Measurements from ENCODE around the gene EPM2AIP1. TPM values are rescaled to one million over a fixed set of nuclear protein-coding genes. Genes with fewer than 3 reads are reported as not detected.

EPM2AIP1 gene
- total and polyA plus RNA-seq, 9 of the 15 experiments (the other 6 are each of a cell fraction or from before 2014, with no cell fraction given) = 6.7 to 44.8 (median 25.2) TPM

GRCh38 chr3:36992806-36993325 lies at the start of gene EPM2AIP1 (continued):
- peak; percentile 54 to 94; a peak in 3 of 4 replicates for TF ChIP-seq UBTF (IDR thresholded peaks at IDR 0.05; ENCODE audit: borderline replicate concordance in 1 of 2, low read depth in 2 of 2, low read length in 2 of 2)
- no peak for TF ChIP-seq HNRNPH1 (optimal IDR thresholded peaks at IDR 0.05; ENCODE audit: low read depth, low read length)
- TF ChIP-seq ZNF232 (CRISPR knock-in tag; IDR thresholded peaks at IDR 0.05) = peak; percentile 91
- TF ChIP-seq KDM2B (CRISPR knock-in tag; IDR thresholded peaks at IDR 0.05) = no peak
- TF ChIP-seq BCOR (IDR thresholded peaks at IDR 0.05) = 0 out of 2 replicates have a peak, but pooled peaks have one; percentile 38
- peak; percentile 74 for TF ChIP-seq DMBX1 (CRISPR knock-in tag; IDR thresholded peaks at IDR 0.05; ENCODE audit: borderline replicate concordance)
- TF ChIP-seq STAT6 (CRISPR knock-in tag; IDR thresholded peaks at IDR 0.05) = peak; percentile 96
- TF ChIP-seq CBFA2T3 (IDR thresholded peaks at IDR 0.05) = no peak
- peak; percentile 38 for TF ChIP-seq REST (IDR thresholded peaks at IDR 0.05; ENCODE audit: borderline replicate concordance)
- TF ChIP-seq REST (CRISPR knock-in tag; IDR thresholded peaks at IDR 0.05; ENCODE audit: low read depth) = peak; percentile 89
- no peak for TF ChIP-seq MTF1 (CRISPR knock-in tag; IDR thresholded peaks at IDR 0.05; ENCODE audit: borderline replicate concordance)
- TF ChIP-seq RBFOX2 (IDR thresholded peaks at IDR 0.05; ENCODE audit: low read depth, low read length) = peak; percentile 97
- peak; percentile 70; the same call in 1 of the 2 replicates for TF ChIP-seq NFXL1 (CRISPR knock-in tag; IDR thresholded peaks at IDR 0.05)
- peak; percentile 80 for TF ChIP-seq GMEB1 (CRISPR knock-in tag; IDR thresholded peaks at IDR 0.05)
